H1 (cell line): Measurements from ENCODE around the gene CAV1. TPM values are rescaled to one million over a fixed set of nuclear protein-coding genes. Genes with fewer than 3 reads are reported as not detected.

Experiments
- CTCF ChIA-PET: fragments of 300-600 bp; sonication (Branson Sonifier 250); formaldehyde crosslinking; loops from one replicate; lab custom pipeline; 2021; ENCODE audit not compliant: partially characterized antibody; lab: Charles Lee
- POLR2A ChIA-PET: fragments of 300-600 bp; sonication (Branson Sonifier 250); formaldehyde crosslinking; loops from one replicate; lab custom pipeline; 2021; ENCODE audit warnings: inconsistent platforms; ENCODE audit not compliant: partially characterized antibody; lab: Charles Lee
- DNase-seq, 2 experiments: peaks; one replicate each; pipeline versions ENCODE4 v3.0.0 to v3.0.0-alpha.2; 2010 to 2022; ENCODE audit warnings: low spot score in 2 of 2, low read depth in 1 of 2, mixed read lengths in 1 of 2
- FAIRE-seq: peaks from 2 replicates; lab custom pipeline; 2011; peaks lifted over from hg19 to GRCh38; lab: Jason Lieb, UNC
- H2AFZ ChIP-seq: 2 replicates; pipeline ENCODE4 v1.8.1; 2012; ENCODE audit warnings: low read length, inconsistent platforms
- H2AK5ac ChIP-seq: 2 replicates; pipeline ENCODE4 v1.6.1; 2013; ENCODE audit warnings: low read depth, low read length
- H2BK120ac ChIP-seq: replicated peaks from 2 replicates; pipeline ENCODE3; 2013; ENCODE audit warnings: low read depth, low read length, inconsistent platforms
- H2BK12ac ChIP-seq: 2 replicates; pipeline ENCODE4 v1.6.1; 2013; ENCODE audit warnings: low read depth, low read length
- H2BK15ac ChIP-seq: 2 replicates; pipeline ENCODE4 v1.6.1; 2013; ENCODE audit warnings: low read length
- H2BK20ac ChIP-seq: 2 replicates; pipeline ENCODE4 v1.6.1; 2013; ENCODE audit warnings: low read length
- H2BK5ac ChIP-seq: 2 replicates; pipeline ENCODE4 v1.6.1; 2013; ENCODE audit warnings: low read depth, low read length
- H3K14ac ChIP-seq: 2 replicates; pipeline ENCODE4 v1.6.1; 2013; ENCODE audit warnings: inconsistent platforms; ENCODE audit not compliant: insufficient read length
- H3K18ac ChIP-seq: 2 replicates; pipeline ENCODE4 v1.6.1; 2013; ENCODE audit warnings: low read length; ENCODE audit errors: extremely low read depth
- H3K23ac ChIP-seq: 2 replicates; pipeline ENCODE4 v1.6.1; 2013; ENCODE audit warnings: inconsistent platforms; ENCODE audit not compliant: insufficient read length
- H3K23me2 ChIP-seq: 2 replicates; pipeline ENCODE4 v1.6.1; 2013; ENCODE audit warnings: low read depth, low read length
- H3K27ac ChIP-seq: 2 replicates; pipeline ENCODE4 v1.6.1; 2011; ENCODE audit warnings: low read depth, low read length, inconsistent platforms
- H3K27me3 ChIP-seq, 4 experiments: replicated peaks in 1 of 4; 1 replicate in 1 of 4; 2 replicates in 3 of 4; pipeline versions ENCODE4 v1.6.1 to v1.8.1; 2011 to 2013; ENCODE audit warnings: low read length in 3 of 4, mild to moderate bottlenecking in 3 of 4, inconsistent platforms in 2 of 4, mixed read lengths in 2 of 4, moderate library complexity in 1 of 4; ENCODE audit not compliant: control insufficient read depth in 3 of 4, insufficient read depth in 3 of 4; ENCODE audit errors: extremely low read depth in 1 of 4
- H3K36me3 ChIP-seq, 4 experiments: 2 replicates each; pipeline versions ENCODE4 v1.6.1 to v1.8.1; 2011 to 2013; ENCODE audit warnings: mild to moderate bottlenecking in 4 of 4, low read length in 3 of 4, moderate library complexity in 2 of 4, control low read depth in 1 of 4, inconsistent platforms in 1 of 4; ENCODE audit not compliant: insufficient read depth in 4 of 4, control insufficient read depth in 2 of 4
- H3K4ac ChIP-seq: replicated peaks from 2 replicates; pipeline ENCODE3; 2013; ENCODE audit warnings: low read length, low read depth, mixed read lengths, inconsistent platforms; ENCODE audit not compliant: insufficient read length
- H3K4me1 ChIP-seq, 4 experiments: replicated peaks in 1 of 4; 1 replicate in 1 of 4; 2 replicates in 3 of 4; pipeline versions ENCODE4 v1.6.1 to v1.8.1; 2011 to 2013; ENCODE audit warnings: low read length in 3 of 4, inconsistent platforms in 2 of 4, mixed read lengths in 1 of 4; ENCODE audit not compliant: insufficient read depth in 4 of 4, control insufficient read depth in 3 of 4
- H3K4me2 ChIP-seq, 2 experiments: 2 replicates each; pipeline versions ENCODE4 v1.6.1 to v1.8.1; 2011 to 2013; ENCODE audit warnings: low read depth in 2 of 2, low read length in 2 of 2, control low read depth in 1 of 2, inconsistent platforms in 1 of 2, mild to moderate bottlenecking in 1 of 2; ENCODE audit not compliant: insufficient read depth in 1 of 2
- H3K4me3 ChIP-seq, 4 experiments: fragments of 200-600, 300-600 bp in 1 of 4; sonication (generic), shearing (Covaris generic), sonication (Bioruptor Twin) in 1 of 4; 2 replicates each; pipeline versions ENCODE4 v1.5.1 to v1.8.1; 2011 to 2016; ENCODE audit warnings: low read length in 4 of 4, low read depth in 3 of 4, control low read depth in 2 of 4, inconsistent platforms in 2 of 4, mild to moderate bottlenecking in 2 of 4, mixed read lengths in 1 of 4, moderate library complexity in 1 of 4; ENCODE audit not compliant: insufficient read depth in 2 of 4; ENCODE audit errors: extremely low read depth in 1 of 4
- H3K56ac ChIP-seq: replicated peaks from 2 replicates; pipeline ENCODE3; 2013; ENCODE audit warnings: low read depth, mild to moderate bottlenecking, mixed read lengths, low read length, inconsistent platforms; ENCODE audit not compliant: insufficient read length
- H3K79me1 ChIP-seq: 2 replicates; pipeline ENCODE4 v1.6.1; 2013; ENCODE audit warnings: low read depth, low read length, control low read depth
- H3K79me2 ChIP-seq, 2 experiments: 2 replicates each; pipeline versions ENCODE4 v1.6.1 to v1.8.1; 2012 to 2013; ENCODE audit warnings: low read length in 2 of 2, mild to moderate bottlenecking in 2 of 2, inconsistent platforms in 1 of 2; ENCODE audit not compliant: insufficient read depth in 2 of 2, control insufficient read depth in 1 of 2
- H3K9ac ChIP-seq, 4 experiments: replicated peaks in 1 of 4; 1 replicate in 1 of 4; 2 replicates in 3 of 4; pipeline versions ENCODE4 v1.6.1 to v1.8.1; 2011 to 2013; ENCODE audit warnings: low read depth in 3 of 4, low read length in 3 of 4, control low read depth in 2 of 4, mild to moderate bottlenecking in 2 of 4, moderate library complexity in 2 of 4, inconsistent platforms in 1 of 4; ENCODE audit errors: extremely low read depth in 1 of 4
- H3K9me3 ChIP-seq, 2 experiments: 2 replicates each; pipeline versions ENCODE4 v1.6.1 to v1.8.1; 2012 to 2013; ENCODE audit warnings: mild to moderate bottlenecking in 2 of 2, moderate library complexity in 2 of 2, control low read depth in 1 of 2, inconsistent platforms in 1 of 2, low read depth in 1 of 2, low read length in 1 of 2, mixed read lengths in 1 of 2; ENCODE audit not compliant: insufficient read depth in 2 of 2
- H4K20me1 ChIP-seq, 2 experiments: replicated peaks in 1 of 2; 2 replicates each; pipeline versions ENCODE3 to v1.8.1; 2011 to 2013; ENCODE audit warnings: inconsistent platforms in 2 of 2, low read length in 2 of 2, mild to moderate bottlenecking in 1 of 2; ENCODE audit not compliant: insufficient read depth in 2 of 2, control insufficient read depth in 1 of 2
- H4K5ac ChIP-seq: 2 replicates; pipeline ENCODE4 v1.6.1; 2013; ENCODE audit warnings: low read length, low read depth, mixed read lengths, inconsistent platforms; ENCODE audit not compliant: insufficient read length
- H4K8ac ChIP-seq: 2 replicates; pipeline ENCODE4 v1.8.0; 2013; ENCODE audit warnings: mild to moderate bottlenecking, moderate library complexity, low read length, inconsistent platforms; ENCODE audit not compliant: insufficient read depth; ENCODE audit errors: extremely low read depth
- H4K91ac ChIP-seq: replicated peaks from 2 replicates; pipeline ENCODE3; 2013; ENCODE audit warnings: low read length, mixed read lengths, inconsistent platforms; ENCODE audit not compliant: insufficient read length
- BACH1 ChIP-seq: IDR thresholded peaks from 2 replicates; pipeline ENCODE4 v1.6.1; 2012; ENCODE audit warnings: low read length, improper control_type of control experiment
- BRCA1 ChIP-seq: IDR thresholded peaks from 2 replicates; pipeline ENCODE4 v1.6.1; 2012; ENCODE audit warnings: low read depth, low read length, improper control_type of control experiment
- CEBPB ChIP-seq: IDR thresholded peaks from 2 replicates; pipeline ENCODE4 v1.6.1; 2012; ENCODE audit warnings: low read depth, low read length
- FOSL1 ChIP-seq: IDR thresholded peaks from 2 replicates; pipeline ENCODE4 v1.6.1; 2011; ENCODE audit warnings: mild to moderate bottlenecking, low read depth, low read length, moderate library complexity; ENCODE audit not compliant: insufficient read depth
- HDAC6 ChIP-seq: IDR thresholded peaks from one replicate; pipeline ENCODE4 v1.7.1; 2012; ENCODE audit warnings: low read depth, mild to moderate bottlenecking, inconsistent platforms, low read length, moderate library complexity
- JUN ChIP-seq: IDR thresholded peaks from 2 replicates; pipeline ENCODE4 v1.6.1; 2011; ENCODE audit warnings: low read depth, mild to moderate bottlenecking, improper control_type of control experiment, low read length
- JUND ChIP-seq: IDR thresholded peaks from 2 replicates; pipeline ENCODE4 v1.6.1; 2011; ENCODE audit warnings: mild to moderate bottlenecking, improper control_type of control experiment, low read length
- MAFK ChIP-seq: IDR thresholded peaks from 2 replicates; pipeline ENCODE4 v1.6.1; 2012; ENCODE audit warnings: low read depth, mild to moderate bottlenecking, improper control_type of control experiment, low read length
- MAX ChIP-seq: IDR thresholded peaks from 2 replicates; pipeline ENCODE4 v1.6.1; 2012; ENCODE audit warnings: inconsistent platforms
- POLR2A ChIP-seq, 2 experiments: IDR thresholded peaks; 1 replicate in 1 of 2; 2 replicates in 1 of 2; pipeline ENCODE4 v1.6.1; 2011; ENCODE audit warnings: low read depth in 2 of 2, low read length in 2 of 2, mild to moderate bottlenecking in 2 of 2; ENCODE audit errors: control extremely low read depth in 1 of 2
- RAD21 ChIP-seq, 2 experiments: IDR thresholded peaks in 1 of 2; conservative IDR thresholded peaks in 1 of 2; 2 replicates each; pipeline ENCODE4 v1.6.1; 2011; ENCODE audit warnings: low read depth in 2 of 2, low read length in 2 of 2, improper control_type of control experiment in 1 of 2, inconsistent platforms in 1 of 2, mild to moderate bottlenecking in 1 of 2, moderate library complexity in 1 of 2
- RNF2 ChIP-seq: fragments of 200-900, 300-1000 bp; sonication (generic); IDR thresholded peaks from 2 replicates; pipeline ENCODE4 v1.7.1; 2016; ENCODE audit warnings: borderline replicate concordance, low read depth, mild to moderate bottlenecking, antibody characterized with exemption, low read length; ENCODE audit not compliant: poor library complexity, severe bottlenecking; ENCODE audit errors: missing control alignments
- SIX5 ChIP-seq: IDR thresholded peaks from 2 replicates; pipeline ENCODE4 v1.6.1; 2011; ENCODE audit warnings: mild to moderate bottlenecking, low read depth, low read length
- SP4 ChIP-seq: IDR thresholded peaks from 2 replicates; pipeline ENCODE4 v1.6.1; 2012; ENCODE audit warnings: low read length, inconsistent platforms
- SUZ12 ChIP-seq: fragments of 200-600 bp; sonication (generic); IDR thresholded peaks from 2 replicates; pipeline ENCODE4 v1.6.1; 2012; ENCODE audit warnings: mild to moderate bottlenecking, inconsistent platforms, low read length, moderate library complexity, mixed read lengths
- TBP ChIP-seq: IDR thresholded peaks from 2 replicates; pipeline ENCODE4 v1.6.1; 2011; ENCODE audit warnings: low read depth, low read length, improper control_type of control experiment
- WGBS, 2 experiments: shearing (Covaris generic) in 1 of 2; methylation state at CpG; one replicate each; pipeline versions ENCODE4 v1.1.6 to v1.1.7; 2013 to 2015; ENCODE audit warnings: low lambda C conversion rate in 2 of 2, mixed read lengths in 2 of 2, inconsistent platforms in 1 of 2, low coverage in 1 of 2, missing lambda C conversion rate in 1 of 2; ENCODE audit not compliant: insufficient replicate concordance in 2 of 2, insufficient coverage in 1 of 2, insufficient read length in 1 of 2; ENCODE audit errors: extremely low coverage in 1 of 2, missing lambda C conversion rate in 1 of 2; 5-methylcytosine and 5-hydroxymethylcytosine counted together
- polyA plus RNA-seq, 7 experiments: library from polyadenylated mRNA; depleted of rRNA in 3 of 7; stranded (reverse) in 5 of 7; unstranded in 2 of 7; fragments of >200 nt in 5 of 7; fragments of 200-250 nt in 2 of 7; gene quantifications; 1 replicate in 5 of 7; 2 replicates in 1 of 7; 4 replicates in 1 of 7; pipeline versions ENCODE4 v1.2.1 to v1.2.3, GENCODE V29; 2011 to 2013; ENCODE audit warnings: missing spikeins in 2 of 7, mixed read lengths in 2 of 7
- total RNA-seq: library from RNA; stranded (reverse); fragmentation: NEBNext Ultra II Directional; extraction: Animal tissue kit (Norgen Biotek cat#: 25700); gene quantifications from 2 replicates; pipeline ENCODE4 v1.2.1, GENCODE V29; 2021

CAV1 gene
- total and polyA plus RNA-seq, 2 of the 8 experiments (the other 6 are each of a cell fraction or from before 2014, with no cell fraction given), result 16.3 to 21.8 TPM

GRCh38 chr7:116493449-116493848 is 31.4 kb upstream of the CAV1 start:
- H3K14ac ChIP-seq, result no peak overlapping the region
- no peak overlapping the region for H4K91ac ChIP-seq
- no peak overlapping the region for H4K5ac ChIP-seq
- no peak overlapping the region for H2BK12ac ChIP-seq
- no peaks in the 10 kb centered on the region for H3K79me2 ChIP-seq
- H3K18ac ChIP-seq, result no peak overlapping the region
- H2AFZ ChIP-seq, result no peak overlapping the region
- no peaks in the 10 kb centered on the region for H4K20me1 ChIP-seq
- no peak overlapping the region for H3K4ac ChIP-seq
- H2AK5ac ChIP-seq, result no peak overlapping the region
- no peak overlapping the region for H3K23ac ChIP-seq
- H2BK15ac ChIP-seq, result no peak overlapping the region
- no peaks in the 10 kb centered on the region for H3K79me1 ChIP-seq
- no peak overlapping the region for H2BK120ac ChIP-seq
- H3K27ac ChIP-seq, result no peak overlapping the region
- no peaks in the 10 kb centered on the region for H3K23me2 ChIP-seq
- no peaks in the 10 kb centered on the region for H3K4me1 ChIP-seq
- H3K4me2 ChIP-seq, result no peak overlapping the region
- no peak overlapping the region for H4K8ac ChIP-seq
- 70% methylated on average over 1 of the region's 1 CpG; no CpG with 5 or more reads in 1 of the 2 experiments for WGBS, 2 experiments
- H3K36me3 ChIP-seq, result no peaks in the 10 kb centered on the region
- no peak overlapping the region for H2BK20ac ChIP-seq
- no peak for DNase-seq
- H3K4me3 ChIP-seq, result no peak overlapping the region
- CTCF ChIA-PET, result no interaction called here
- H3K27me3 ChIP-seq, result no peaks in the 10 kb centered on the region
- no peaks in the 10 kb centered on the region for H3K9me3 ChIP-seq
- no peak overlapping the region for H2BK5ac ChIP-seq
- POLR2A ChIA-PET, result no interaction called here
- no peak overlapping the region for H3K56ac ChIP-seq
- FAIRE-seq, result no peak
- no peak overlapping the region for H3K9ac ChIP-seq
- TF ChIP-seq SIX5, result no peak
- TF ChIP-seq BRCA1, result no peak
- TF ChIP-seq RNF2, result no peak
- TF ChIP-seq TBP, result no peak
- no peak for TF ChIP-seq BACH1
- no peak for TF ChIP-seq MAX
- no peak for TF ChIP-seq SUZ12
- TF ChIP-seq FOSL1, result no peak
- no peak for TF ChIP-seq MAFK
- no peak for TF ChIP-seq JUN
- TF ChIP-seq CEBPB, result no peak
- TF ChIP-seq RAD21 (IDR thresholded peaks at IDR 0.05 in 1 of 2, conservative IDR thresholded peaks at IDR 0.05 in 1 of 2; ENCODE audit: low read depth in 2 of 2, low read length in 2 of 2), result no peak
- no peak for TF ChIP-seq SP4
- TF ChIP-seq JUND, result no peak
- no peak for TF ChIP-seq HDAC6
- no peak for TF ChIP-seq POLR2A (IDR thresholded peaks at IDR 0.05; ENCODE audit: control extremely low read depth in 1 of 2, low read depth in 2 of 2, low read length in 2 of 2)
